HG03103 (cell line): ENCODE data around the gene PALLD.

Experiments used
- ATAC-seq: cut with Tn5 transposase; IDR thresholded peaks from one replicate; pipeline ENCODE4 v1.9.1; 2021; ENCODE audit warnings: low read depth; ENCODE audit not compliant: unreplicated experiment

PALLD gene

DNA sequence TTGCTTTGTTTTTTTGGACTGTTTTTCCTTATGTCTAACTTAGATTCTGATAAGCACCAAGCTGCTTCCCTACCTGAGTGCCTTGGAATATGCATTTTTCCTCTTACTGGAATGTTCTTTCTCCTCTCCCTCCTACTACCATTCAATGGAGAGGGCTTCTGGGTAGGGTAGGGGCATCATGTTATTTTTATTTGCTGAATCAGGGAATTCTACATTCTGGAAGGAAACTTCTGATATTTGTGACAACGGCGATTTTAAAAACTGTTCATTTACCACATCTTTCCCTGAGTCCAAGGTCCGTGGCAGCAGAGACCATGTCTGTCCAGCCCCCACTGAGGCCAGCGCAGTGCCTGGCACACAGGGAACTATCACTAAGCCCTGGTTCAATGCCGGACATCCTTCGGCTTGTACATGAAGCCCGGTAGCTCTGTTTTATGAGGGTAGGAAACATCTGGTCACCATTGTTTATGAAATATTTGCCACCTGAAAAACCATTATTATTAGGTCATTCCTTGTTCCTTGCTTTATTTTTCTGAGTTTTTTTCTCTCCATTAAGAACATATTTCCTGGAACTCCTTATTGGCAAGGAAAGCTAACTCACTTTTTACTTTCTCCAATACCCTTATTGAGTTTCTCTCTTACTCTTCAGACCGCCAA is 57.0 kb downstream of the PALLD start:
- ATAC-seq, result no peak

DNA sequence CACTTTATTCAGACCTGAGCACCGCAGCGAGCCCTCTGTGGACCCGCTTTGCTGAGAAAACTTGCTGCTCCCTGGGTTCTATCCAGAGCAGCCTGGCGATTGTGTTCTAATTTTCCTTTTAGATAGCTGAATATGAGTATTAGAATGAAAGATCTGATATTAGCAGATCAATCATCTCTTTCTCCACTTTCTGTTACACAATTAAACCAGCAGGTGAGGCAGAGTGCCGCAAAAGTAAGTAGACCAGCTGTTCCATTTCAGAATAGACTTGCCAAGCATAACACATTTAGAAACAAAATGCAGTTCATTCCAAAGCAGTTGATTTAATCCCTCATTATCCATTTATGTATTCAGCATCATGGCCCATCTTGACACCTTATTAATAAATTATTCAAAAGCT is 58.6 kb downstream of the PALLD start:
- ATAC-seq, result no peak

DNA sequence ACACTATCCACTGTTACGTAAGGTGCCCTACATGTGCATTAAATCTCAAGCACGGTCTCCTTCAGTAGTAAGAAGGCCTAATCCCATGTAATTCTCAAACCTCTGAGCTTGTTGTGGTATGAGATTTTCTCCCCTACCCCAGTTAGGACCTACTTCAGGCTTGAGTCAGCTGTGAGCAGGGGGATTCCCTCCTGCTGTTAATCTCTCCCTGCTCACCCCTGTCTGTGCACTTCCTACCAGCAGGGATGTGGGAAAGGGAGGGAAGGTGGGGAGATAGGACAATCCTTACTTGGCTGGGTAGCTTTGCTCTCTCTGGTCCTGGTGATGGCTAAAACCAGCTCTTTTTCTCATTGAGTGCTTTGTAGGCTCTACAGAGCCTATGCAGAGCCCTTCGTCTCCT is 60.8 kb downstream of the PALLD start:
- ATAC-seq, result no peak

DNA sequence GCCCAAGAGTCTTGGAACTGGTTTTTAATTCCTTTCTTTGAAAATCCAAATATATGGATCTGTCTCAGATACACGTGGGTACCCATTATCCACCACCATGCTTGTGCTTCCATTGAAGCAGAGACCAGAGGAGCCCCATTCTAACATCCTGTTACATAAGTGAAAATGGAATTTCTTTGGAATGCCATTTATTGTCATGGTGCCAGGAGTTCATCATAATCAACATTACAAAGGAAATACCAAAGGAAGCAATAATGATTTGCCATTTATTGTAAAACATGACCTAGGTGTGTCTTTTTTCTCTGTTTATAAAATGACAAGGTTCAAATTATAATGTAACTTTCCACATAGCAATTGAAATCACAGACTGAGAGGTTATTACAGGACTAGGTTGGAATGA is 61.7 kb downstream of the PALLD start:
- no peak for ATAC-seq

DNA sequence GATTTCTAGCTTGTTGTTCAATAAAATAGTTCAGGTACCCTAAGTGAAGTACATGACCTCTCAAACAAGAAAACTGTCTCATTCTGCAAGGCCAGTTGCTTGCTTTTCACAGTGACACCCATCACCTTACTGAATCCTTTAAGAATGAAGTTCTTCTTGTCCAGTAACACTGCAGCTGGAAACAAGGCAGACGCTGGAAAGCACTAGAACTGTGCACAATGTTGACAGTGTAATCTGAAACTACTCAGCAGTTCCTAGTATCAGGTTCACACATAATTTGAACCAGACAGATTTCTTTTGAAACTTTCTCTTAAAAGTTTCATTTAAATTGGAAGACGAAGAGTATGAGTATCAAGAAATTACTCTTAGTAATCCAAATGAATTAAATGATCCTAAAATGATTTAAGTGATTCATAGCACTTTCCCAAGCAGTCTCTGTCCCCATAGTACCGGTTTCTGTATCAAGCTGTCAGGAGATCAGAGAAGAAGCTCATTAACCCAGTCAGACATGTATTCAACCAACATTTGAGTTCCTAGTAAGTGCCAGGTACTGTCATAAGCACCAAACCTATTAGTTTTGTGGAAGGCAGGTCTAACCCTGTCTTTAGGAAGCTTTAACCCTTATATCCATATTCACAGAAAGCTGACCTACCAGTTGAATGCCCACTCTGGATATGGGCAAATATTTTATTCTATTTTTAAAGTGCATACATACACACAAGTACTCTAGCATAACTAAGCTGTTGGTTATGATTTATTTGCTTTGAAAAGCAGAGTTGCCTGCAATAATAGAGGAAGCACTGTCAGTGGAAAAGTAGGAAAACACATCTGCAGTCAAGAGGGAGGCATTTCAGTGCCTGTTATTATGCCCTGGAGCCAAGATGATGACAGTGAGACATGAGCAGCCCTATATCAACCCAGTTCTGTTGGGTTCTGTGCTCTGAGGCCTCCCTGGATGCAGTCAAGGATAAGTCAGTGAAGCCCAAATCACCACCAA is 63.6 kb downstream of the PALLD start:
- no peak for ATAC-seq

- ATAC-seq, result no peak
Observed at GRCh38 chr4:168562041-168562571, 65.3 kb downstream of the PALLD start.

DNA sequence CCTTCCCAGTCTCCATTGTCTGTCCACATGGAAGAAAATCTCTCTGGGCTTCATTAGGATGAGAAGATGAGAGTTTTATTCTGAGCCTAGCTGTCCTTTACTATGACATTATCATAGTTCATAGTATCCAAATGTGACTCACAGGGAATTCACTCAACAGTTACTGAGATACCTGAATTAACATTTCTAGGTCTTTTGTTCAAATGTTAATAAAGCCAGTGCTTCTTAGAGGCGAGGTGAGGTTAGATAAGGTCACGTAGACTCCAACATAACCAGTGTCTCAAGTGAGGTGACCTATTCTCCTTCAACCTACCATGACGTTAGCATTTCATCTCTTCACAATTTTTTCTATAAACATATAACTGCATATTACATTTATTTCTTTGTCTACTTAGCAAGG is 67.2 kb downstream of the PALLD start:
- no peak for ATAC-seq

DNA sequence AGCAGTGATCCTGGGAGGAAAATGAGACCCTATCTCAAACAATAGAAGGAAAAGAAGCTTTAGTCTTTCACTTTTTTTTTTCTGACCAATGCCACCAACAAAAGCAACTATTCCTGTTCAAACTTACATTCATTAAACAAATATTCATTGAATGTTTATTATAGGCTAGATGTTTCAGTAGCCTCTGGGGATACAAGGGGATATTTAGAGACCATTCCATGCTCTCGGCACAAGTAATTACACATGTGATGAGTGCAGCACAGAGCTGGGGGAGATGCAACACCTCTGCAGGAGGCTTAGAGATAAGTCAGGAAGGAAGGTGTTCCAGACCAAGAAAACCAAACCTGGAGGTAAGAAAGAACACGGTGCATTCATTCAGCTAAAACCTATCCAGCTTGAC is 68.3 kb downstream of the PALLD start:
- ATAC-seq, result no peak

DNA sequence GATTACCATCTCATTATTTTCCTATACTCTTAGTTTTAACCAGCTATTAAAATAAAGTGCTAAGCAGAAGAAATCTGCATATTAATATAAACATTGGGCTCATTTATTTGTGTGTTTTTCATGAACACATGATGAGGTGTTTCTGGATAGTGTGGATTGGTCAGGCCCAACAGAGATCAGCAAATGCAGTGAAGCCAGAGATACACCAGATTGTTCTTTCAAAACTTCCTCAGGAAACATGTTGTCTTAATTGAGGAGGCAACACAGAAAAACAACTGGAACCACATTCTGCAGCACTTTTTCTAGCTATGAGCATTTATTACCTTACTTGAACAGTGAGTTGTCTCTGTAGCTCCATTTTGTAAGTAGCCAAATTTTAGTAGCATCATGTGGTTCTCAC is 69.9 kb downstream of the PALLD start:
- ATAC-seq, result no peak

DNA sequence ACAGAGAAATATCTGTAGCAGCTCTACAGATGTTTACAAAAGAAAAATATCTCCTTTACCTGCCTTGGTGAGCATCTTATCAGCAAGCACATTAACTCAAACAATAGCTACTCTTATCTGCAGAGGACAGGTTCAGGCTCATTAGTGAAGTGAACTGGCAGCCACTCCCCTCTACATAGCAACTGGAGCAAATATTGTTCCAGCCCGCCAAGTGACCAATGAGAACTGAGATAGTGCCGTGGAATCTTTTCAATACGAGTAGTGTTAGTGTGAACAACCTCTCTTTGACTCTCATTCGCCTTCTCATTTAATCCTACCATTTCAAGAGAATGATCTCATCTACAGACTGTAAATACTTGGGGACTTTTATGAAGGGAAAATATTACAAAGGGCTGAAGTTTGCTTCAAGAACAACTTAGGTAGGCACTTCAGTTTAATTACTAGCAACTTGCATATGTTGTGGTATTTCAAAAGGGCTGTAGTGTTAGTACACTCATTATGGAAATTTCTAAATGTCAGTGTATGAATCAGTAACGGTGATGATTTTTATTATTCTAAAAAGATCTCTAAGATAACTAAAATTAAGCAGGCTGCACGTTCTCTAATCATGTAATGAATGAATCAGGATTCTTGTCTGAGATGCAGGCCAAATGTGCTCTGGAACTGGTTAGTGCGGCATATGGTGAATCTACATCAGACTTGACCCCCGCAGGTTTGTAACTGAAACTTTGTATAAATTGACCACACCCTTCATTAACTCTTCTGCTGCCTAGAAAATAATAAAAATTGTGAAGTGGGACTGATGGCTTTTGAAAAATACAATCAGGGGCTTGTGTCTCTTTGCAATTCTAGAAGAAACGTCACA is 72.4 kb downstream of the PALLD start:
- ATAC-seq, result no peak

DNA sequence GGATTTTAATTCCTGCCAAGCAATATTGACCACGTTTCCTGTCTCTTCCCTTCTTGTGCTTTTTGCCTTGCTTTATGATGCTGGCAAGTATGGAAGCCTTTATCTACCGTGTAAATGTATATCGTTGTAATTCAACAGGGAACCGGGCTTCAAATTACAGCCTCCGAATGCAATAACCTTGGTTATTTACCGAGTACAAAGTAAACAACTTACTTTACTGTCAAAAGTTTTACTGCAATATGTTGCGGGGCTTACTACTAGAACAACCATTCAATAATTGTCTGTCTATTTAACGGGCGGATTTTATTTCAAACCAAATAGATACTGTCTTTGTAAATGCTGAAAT is 73.1 kb downstream of the PALLD start:
- no peak for ATAC-seq

DNA sequence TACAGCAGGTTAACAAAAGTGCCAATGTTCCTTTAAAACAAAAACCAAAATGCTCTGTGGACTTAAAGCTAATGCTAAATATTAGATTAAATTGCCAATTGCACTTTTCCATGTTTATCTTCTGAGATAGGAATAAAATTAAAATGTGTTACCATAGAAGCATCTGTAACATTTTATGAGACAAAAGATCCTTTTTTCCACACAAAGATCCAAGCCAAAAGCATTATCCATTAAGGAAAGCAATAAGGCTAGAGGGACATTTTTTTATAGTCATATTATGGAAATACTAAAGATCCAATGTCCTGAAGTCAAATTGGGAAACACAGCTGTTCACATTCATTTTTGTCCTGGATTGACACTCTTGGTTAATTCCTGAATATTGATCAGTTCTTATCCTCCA is 73.6 kb downstream of the PALLD start:
- ATAC-seq, result no peak

- ATAC-seq, result no peak
Observed at GRCh38 chr4:168572002-168572401, 75.2 kb downstream of the PALLD start.

DNA sequence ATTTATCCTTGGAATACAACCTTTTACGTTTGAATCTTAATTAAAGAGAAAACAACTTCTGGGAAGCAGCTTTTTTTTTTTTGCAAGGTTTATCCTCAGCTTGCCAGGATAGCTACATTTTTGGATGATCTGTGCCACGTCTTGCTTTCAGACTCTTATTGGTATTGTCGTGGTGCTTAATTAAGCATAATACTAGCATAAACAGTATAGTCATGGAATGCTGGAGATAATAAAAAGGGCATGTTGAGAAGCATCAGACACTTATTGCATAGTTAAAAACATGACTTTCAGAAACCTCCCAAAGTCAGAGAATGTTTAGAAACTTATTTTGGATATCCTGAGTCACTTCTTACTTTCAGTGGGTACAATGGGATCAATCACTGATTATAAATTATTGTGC is 77.0 kb downstream of the PALLD start:
- ATAC-seq, result no peak

DNA sequence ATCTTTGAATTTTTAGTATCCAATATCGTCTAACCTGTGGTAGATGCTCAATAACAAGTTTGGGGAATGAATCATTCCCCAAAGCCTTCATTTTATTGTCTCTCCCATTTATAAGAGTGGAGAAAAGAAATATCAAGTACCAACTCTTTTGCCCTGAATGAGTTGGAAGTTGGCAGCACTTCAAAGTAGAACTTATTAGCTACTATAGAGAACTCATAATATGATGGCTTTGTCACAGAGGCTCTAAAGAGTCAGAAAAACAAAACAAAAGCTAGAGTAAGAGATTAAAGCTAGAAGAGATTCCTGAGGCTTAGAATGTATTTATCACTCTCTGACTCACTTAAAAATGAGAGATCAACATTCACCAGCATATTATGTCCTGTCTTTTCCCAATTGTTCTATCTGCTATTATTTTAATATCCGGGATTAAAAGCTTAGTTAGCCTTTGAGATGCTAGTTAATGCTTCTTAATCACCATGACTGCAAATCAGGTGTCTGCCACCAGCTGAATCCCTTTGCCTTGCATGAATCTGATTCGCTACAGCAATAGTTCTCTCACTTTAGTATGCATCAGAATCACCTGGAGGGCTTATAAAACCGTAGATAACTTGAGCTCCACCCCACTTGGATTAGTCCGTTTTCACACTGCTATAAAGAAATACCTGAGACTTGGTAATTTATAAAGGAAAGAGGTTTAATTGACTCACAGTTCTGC is 77.9 kb downstream of the PALLD start:
- ATAC-seq, result no peak

- ATAC-seq, result no peak
Observed at GRCh38 chr4:168575473-168575872, 78.6 kb downstream of the PALLD start.

- no peak for ATAC-seq
Observed at GRCh38 chr4:168577624-168578023, 80.8 kb downstream of the PALLD start.

DNA sequence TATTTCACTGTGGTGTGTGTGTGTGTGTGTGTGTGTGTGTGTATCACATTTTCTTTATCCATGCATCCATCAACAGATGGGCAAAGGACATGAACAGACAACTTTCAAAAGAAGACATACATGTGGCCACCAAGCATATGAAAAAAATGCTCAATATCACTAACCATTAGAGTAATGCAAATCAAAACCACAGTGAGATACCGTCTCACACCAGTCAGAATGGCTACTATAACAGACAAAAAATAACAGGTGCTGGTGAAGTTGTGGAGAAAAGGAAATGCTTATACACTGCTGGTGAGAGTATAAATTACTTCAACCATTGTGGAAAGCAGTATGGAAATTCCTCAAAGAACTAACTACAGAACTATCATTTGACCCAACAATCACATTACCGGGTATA is 83.4 kb downstream of the PALLD start:
- no peak for ATAC-seq

- no peak for ATAC-seq
Observed at GRCh38 chr4:168584321-168584771, 87.5 kb downstream of the PALLD start.
